Stimulated activated CD8-positive, alpha-beta memory T cell treated with anti-CD3 and anti-CD28 coated beads, Interleukin-4, amount 100 ng/mL, for 24 hours (primary cell): ENCODE measurements around the gene SH2D2A.

ENCODE experiments used
- DNase-seq: peaks from one replicate; pipeline ENCODE4 v3.0.0-alpha.2; 2020; ENCODE audit warnings: low read depth

The SH2D2A gene

GRCh38 chr1:156803086-156803851, 13.4 kb downstream of the SH2D2A start:
- no peak for DNase-seq

- no peak for DNase-seq
Observed at GRCh38 chr1:156802421-156802935, 14.2 kb downstream of the SH2D2A start.

GRCh38 chr1:156801409-156802121, 15.1 kb downstream of the SH2D2A start:
- no peak for DNase-seq

GRCh38 chr1:156797212-156797871, 19.3 kb downstream of the SH2D2A start:
- no peak for DNase-seq

GRCh38 chr1:156796340-156797097, 20.1 kb downstream of the SH2D2A start:
- no peak for DNase-seq

- no peak for DNase-seq
Observed at GRCh38 chr1:156795787-156796186, 20.9 kb downstream of the SH2D2A start.

- DNase-seq: no peak
Observed at GRCh38 chr1:156795374-156795733, 21.3 kb downstream of the SH2D2A start.

GRCh38 chr1:156794506-156795373, 21.9 kb downstream of the SH2D2A start:
- DNase-seq: no peak

GRCh38 chr1:156789621-156790318, 26.9 kb downstream of the SH2D2A start:
- DNase-seq: no peak

- no peak for DNase-seq
Observed at GRCh38 chr1:156788136-156788535, 28.5 kb downstream of the SH2D2A start.

- no peak for DNase-seq
Observed at GRCh38 chr1:156786640-156787039, 30.0 kb downstream of the SH2D2A start.

- no peak for DNase-seq
Observed at GRCh38 chr1:156785458-156785857, 31.2 kb downstream of the SH2D2A start.

- no peak for DNase-seq
Observed at GRCh38 chr1:156781585-156782186, 35.0 kb downstream of the SH2D2A start.

GRCh38 chr1:156777573-156777972, 39.1 kb downstream of the SH2D2A start:
- no peak for DNase-seq

GRCh38 chr1:156776942-156777341, 39.7 kb downstream of the SH2D2A start:
- no peak for DNase-seq

- no peak for DNase-seq
Observed at GRCh38 chr1:156775799-156776198, 40.8 kb downstream of the SH2D2A start.

- DNase-seq: no peak
Observed at GRCh38 chr1:156773607-156774006, 43.0 kb downstream of the SH2D2A start.

GRCh38 chr1:156772728-156773497, 43.7 kb downstream of the SH2D2A start:
- DNase-seq: no peak

GRCh38 chr1:156772222-156772621, 44.4 kb downstream of the SH2D2A start:
- DNase-seq: no peak
